K562 (cell line): Measurements from ENCODE around the gene GPER1. TPM values are rescaled to one million over a fixed set of nuclear protein-coding genes. Genes with fewer than 3 reads are reported as not detected.

ENCODE experiments used
- CREM ChIP-seq: IDR thresholded peaks from 2 replicates; pipeline ENCODE4 v1.6.1; 2014; ENCODE audit warnings: antibody characterized with exemption, low read depth
- ERF ChIP-seq: fragments of 450-650 bp; formaldehyde crosslinking; IDR thresholded peaks from 2 replicates; pipeline ENCODE4 v1.4.0; 2020; ENCODE audit warnings: mild to moderate bottlenecking, mixed read lengths
- ESRRB ChIP-seq: fragments of 250-450 bp; sonication (Bioruptor Pico); IDR thresholded peaks from 2 replicates; pipeline ENCODE4 v1.5.0; 2020; ENCODE audit warnings: mild to moderate bottlenecking, moderate library complexity, borderline replicate concordance
- GATA2 ChIP-seq: sonication (generic); formaldehyde crosslinking; IDR thresholded peaks from 2 replicates; pipeline ENCODE4 v1.4.0; 2020; ENCODE audit warnings: mild to moderate bottlenecking, missing genetic modification reagents
- GTF2A2 ChIP-seq: IDR thresholded peaks from 2 replicates; pipeline ENCODE4 v1.6.1; 2016; ENCODE audit warnings: mild to moderate bottlenecking, missing genetic modification characterization, missing compliant biosample characterization
- MLLT1 ChIP-seq, 2 experiments: fragments of 450-650 bp; IDR thresholded peaks; 2 replicates each; pipeline ENCODE4 v1.6.1; 2016
- NFE2 ChIP-seq: IDR thresholded peaks from 2 replicates; pipeline ENCODE4 v1.6.1; 2014; ENCODE audit warnings: antibody characterized with exemption, low read depth
- POLR2A ChIP-seq: fragments of 450-650 bp; conservative IDR thresholded peaks from 2 replicates; pipeline ENCODE4 v1.6.1; 2016
- PTRF ChIP-seq: fragments of 450-650 bp; IDR thresholded peaks from 2 replicates; pipeline ENCODE4 v1.6.1; 2016; ENCODE audit warnings: mild to moderate bottlenecking, missing genetic modification characterization, missing compliant biosample characterization
- XRCC5 ChIP-seq: fragments of 200-400 bp; formaldehyde crosslinking; IDR thresholded peaks from 2 replicates; pipeline ENCODE4 v1.6.1; 2017; ENCODE audit warnings: low read depth, mild to moderate bottlenecking, low read length
- ZNF143 ChIP-seq: sonication (generic); formaldehyde crosslinking; IDR thresholded peaks from 2 replicates; pipeline ENCODE4 v1.9.0; 2022; ENCODE audit warnings: mild to moderate bottlenecking, missing genetic modification reagents
- ZNF24 ChIP-seq: fragments of 450-650 bp; IDR thresholded peaks from 2 replicates; pipeline ENCODE4 v1.6.1; 2016
- ZNF583 ChIP-seq: fragments of 250-450 bp; sonication (Bioruptor Pico); IDR thresholded peaks from 2 replicates; pipeline ENCODE4 v1.4.0; 2020
- polyA plus RNA-seq, 8 experiments: library from polyadenylated mRNA; depleted of rRNA in 4 of 8; stranded (reverse) in 5 of 8; unstranded in 3 of 8; fragments of >200 nt; fragmentation: Nextera tagmentation in 2 of 8; fragmentation: Illumina TruSeq in 1 of 8; extraction: Ambion mirVana in 2 of 8; extraction: Trizol in 1 of 8; gene quantifications; 2 replicates each; pipeline versions ENCODE4 v1.2.1 to v1.2.3, GENCODE V29; 2011 to 2014; ENCODE audit warnings: inconsistent platforms in 1 of 8, missing spikeins in 1 of 8
- total RNA-seq, 7 experiments: library from RNA; depleted of rRNA in 6 of 7; stranded (reverse); fragments of >200 nt in 6 of 7; fragmentation: Illumina TruSeq in 2 of 7; extraction: Trizol in 2 of 7; gene quantifications; 2 replicates each; pipeline versions ENCODE4 v1.2.1 to v1.2.3, GENCODE V29; 2011 to 2021; ENCODE audit warnings: low replicate concordance in 1 of 7
- TF ChIP-seq, protein P1 (sequence below): fragments of 250-450 bp; sonication (Bioruptor Pico); IDR thresholded peaks from 2 replicates; pipeline ENCODE4 v1.5.0; 2020; ENCODE audit warnings: mild to moderate bottlenecking, borderline replicate concordance
- TF ChIP-seq, protein P2 (sequence below): sonication (generic); formaldehyde crosslinking; IDR thresholded peaks from 2 replicates; pipeline ENCODE4 v1.8.0; 2022; ENCODE audit warnings: mild to moderate bottlenecking, missing genetic modification reagents
- TF ChIP-seq, protein P3 (sequence below): fragments of 450-650 bp; formaldehyde crosslinking; IDR thresholded peaks from 2 replicates; pipeline ENCODE4 v1.4.0; 2022; ENCODE audit warnings: missing genetic modification characterization
- TF ChIP-seq, protein P4 (sequence below): IDR thresholded peaks from 2 replicates; pipeline ENCODE4 v1.6.1; 2012; ENCODE audit warnings: low read depth, low read length, improper control_type of control experiment, borderline replicate concordance
- TF ChIP-seq, protein P5 (sequence below): fragments of 450-650 bp; IDR thresholded peaks from 2 replicates; pipeline ENCODE4 v1.6.1; 2018; ENCODE audit warnings: mild to moderate bottlenecking, low read depth; ENCODE audit not compliant: partially characterized antibody

Gene GPER1
- total and polyA plus RNA-seq, 9 of the 15 experiments (the other 6 are each of a cell fraction or from before 2014, with no cell fraction given) = 0.04 to 0.09 (median 0.08) TPM; not detected in 6

GRCh38 chr7:1086588-1087464 is 1.1 kb upstream of the GPER1 start (continued):
- TF ChIP-seq, protein P1, sequence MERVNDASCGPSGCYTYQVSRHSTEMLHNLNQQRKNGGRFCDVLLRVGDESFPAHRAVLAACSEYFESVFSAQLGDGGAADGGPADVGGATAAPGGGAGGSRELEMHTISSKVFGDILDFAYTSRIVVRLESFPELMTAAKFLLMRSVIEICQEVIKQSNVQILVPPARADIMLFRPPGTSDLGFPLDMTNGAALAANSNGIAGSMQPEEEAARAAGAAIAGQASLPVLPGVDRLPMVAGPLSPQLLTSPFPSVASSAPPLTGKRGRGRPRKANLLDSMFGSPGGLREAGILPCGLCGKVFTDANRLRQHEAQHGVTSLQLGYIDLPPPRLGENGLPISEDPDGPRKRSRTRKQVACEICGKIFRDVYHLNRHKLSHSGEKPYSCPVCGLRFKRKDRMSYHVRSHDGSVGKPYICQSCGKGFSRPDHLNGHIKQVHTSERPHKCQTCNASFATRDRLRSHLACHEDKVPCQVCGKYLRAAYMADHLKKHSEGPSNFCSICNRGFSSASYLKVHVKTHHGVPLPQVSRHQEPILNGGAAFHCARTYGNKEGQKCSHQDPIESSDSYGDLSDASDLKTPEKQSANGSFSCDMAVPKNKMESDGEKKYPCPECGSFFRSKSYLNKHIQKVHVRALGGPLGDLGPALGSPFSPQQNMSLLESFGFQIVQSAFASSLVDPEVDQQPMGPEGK = no peak
- TF ChIP-seq POLR2A (no peak), GTF2A2 (no peak), CREM (no peak), NFE2 (no peak), XRCC5 (no peak), ZNF24 (0 out of 2 replicates have a peak, but pooled peaks have one; percentile 12), MLLT1 (IDR thresholded peaks at IDR 0.05) (no peak), GATA2 (CRISPR knock-in tag) (no peak), PTRF (tag) (no peak), ZNF143 (CRISPR knock-in tag) (no peak), ZNF583 (CRISPR knock-in tag) (no peak), ESRRB (CRISPR knock-in tag) (no peak), ERF (CRISPR knock-in tag) (no peak)
- TF ChIP-seq, protein P2, sequence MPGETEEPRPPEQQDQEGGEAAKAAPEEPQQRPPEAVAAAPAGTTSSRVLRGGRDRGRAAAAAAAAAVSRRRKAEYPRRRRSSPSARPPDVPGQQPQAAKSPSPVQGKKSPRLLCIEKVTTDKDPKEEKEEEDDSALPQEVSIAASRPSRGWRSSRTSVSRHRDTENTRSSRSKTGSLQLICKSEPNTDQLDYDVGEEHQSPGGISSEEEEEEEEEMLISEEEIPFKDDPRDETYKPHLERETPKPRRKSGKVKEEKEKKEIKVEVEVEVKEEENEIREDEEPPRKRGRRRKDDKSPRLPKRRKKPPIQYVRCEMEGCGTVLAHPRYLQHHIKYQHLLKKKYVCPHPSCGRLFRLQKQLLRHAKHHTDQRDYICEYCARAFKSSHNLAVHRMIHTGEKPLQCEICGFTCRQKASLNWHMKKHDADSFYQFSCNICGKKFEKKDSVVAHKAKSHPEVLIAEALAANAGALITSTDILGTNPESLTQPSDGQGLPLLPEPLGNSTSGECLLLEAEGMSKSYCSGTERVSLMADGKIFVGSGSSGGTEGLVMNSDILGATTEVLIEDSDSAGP (CRISPR knock-in tag) = no peak
- TF ChIP-seq, protein P3, sequence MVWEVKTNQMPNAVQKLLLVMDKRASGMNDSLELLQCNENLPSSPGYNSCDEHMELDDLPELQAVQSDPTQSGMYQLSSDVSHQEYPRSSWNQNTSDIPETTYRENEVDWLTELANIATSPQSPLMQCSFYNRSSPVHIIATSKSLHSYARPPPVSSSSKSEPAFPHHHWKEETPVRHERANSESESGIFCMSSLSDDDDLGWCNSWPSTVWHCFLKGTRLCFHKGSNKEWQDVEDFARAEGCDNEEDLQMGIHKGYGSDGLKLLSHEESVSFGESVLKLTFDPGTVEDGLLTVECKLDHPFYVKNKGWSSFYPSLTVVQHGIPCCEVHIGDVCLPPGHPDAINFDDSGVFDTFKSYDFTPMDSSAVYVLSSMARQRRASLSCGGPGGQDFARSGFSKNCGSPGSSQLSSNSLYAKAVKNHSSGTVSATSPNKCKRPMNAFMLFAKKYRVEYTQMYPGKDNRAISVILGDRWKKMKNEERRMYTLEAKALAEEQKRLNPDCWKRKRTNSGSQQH (CRISPR knock-in tag) = no peak
- TF ChIP-seq, protein P4, sequence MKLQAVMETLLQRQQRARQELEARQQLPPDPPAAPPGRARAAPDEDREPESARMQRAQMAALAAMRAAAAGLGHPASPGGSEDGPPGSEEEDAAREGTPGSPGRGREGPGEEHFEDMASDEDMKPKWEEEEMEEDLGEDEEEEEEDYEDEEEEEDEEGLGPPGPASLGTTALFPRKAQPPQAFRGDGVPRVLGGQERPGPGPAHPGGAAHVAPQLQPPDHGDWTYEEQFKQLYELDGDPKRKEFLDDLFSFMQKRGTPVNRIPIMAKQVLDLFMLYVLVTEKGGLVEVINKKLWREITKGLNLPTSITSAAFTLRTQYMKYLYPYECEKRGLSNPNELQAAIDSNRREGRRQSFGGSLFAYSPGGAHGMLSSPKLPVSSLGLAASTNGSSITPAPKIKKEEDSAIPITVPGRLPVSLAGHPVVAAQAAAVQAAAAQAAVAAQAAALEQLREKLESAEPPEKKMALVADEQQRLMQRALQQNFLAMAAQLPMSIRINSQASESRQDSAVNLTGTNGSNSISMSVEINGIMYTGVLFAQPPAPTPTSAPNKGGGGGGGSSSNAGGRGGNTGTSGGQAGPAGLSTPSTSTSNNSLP = no peak
- TF ChIP-seq, protein P5, sequence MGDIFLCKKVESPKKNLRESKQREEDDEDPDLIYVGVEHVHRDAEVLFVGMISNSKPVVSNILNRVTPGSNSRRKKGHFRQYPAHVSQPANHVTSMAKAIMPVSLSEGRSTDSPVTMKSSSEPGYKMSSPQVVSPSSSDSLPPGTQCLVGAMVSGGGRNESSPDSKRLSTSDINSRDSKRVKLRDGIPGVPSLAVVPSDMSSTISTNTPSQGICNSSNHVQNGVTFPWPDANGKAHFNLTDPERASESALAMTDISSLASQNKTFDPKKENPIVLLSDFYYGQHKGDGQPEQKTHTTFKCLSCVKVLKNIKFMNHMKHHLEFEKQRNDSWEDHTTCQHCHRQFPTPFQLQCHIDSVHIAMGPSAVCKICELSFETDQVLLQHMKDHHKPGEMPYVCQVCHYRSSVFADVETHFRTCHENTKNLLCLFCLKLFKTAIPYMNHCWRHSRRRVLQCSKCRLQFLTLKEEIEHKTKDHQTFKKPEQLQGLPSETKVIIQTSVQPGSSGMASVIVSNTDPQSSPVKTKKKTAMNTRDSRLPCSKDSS = no peak
